ENCODE data around the gene POLR2A. TPM values are rescaled to one million over a fixed set of nuclear protein-coding genes. Genes with fewer than 3 reads are reported as not detected.

POLR2A gene
- total RNA-seq, 1 donor from 2014 or later = 69.5 TPM

- Histone ChIP-seq H3K4me1 (peaks cover 0 to 3% of the 10 kb centered on the region in 2 donors), H3K4me3 (no peak overlapping the region), H3K9me3 (no peaks in the 10 kb centered on the region), H3K27ac (no peak overlapping the region), H3K36me3 (peaks cover 53 to 57% of the 10 kb centered on the region in 2 donors), H3K27me3 (no peaks in the 10 kb centered on the region)
- intact Hi-C loops (cut with DNase I) = no loop called here
- no peak for TF ChIP-seq CTCF (IDR thresholded peaks at IDR 0.05)
- DNase-seq (ENCODE audit: low spot score in 2 of 2) = no peak
Measured at GRCh38 chr17:7495906-7496434, 11.8 kb downstream of the POLR2A start.

GRCh38 chr17:7496470-7497183 is 12.5 kb downstream of the POLR2A start:
- Histone ChIP-seq H3K4me3 (no peak overlapping the region), H3K36me3 (peaks cover 60% of the 10 kb centered on the region in 2 donors), H3K4me1 (peaks cover 0 to 3% of the 10 kb centered on the region in 2 donors), H3K27ac (no peak overlapping the region), H3K27me3 (no peaks in the 10 kb centered on the region), H3K9me3 (no peaks in the 10 kb centered on the region)
- intact Hi-C loops (cut with DNase I) = no loop called here
- no peak for DNase-seq (ENCODE audit: low spot score in 2 of 2)
- no peak for TF ChIP-seq CTCF (IDR thresholded peaks at IDR 0.05)

- Histone ChIP-seq H3K9me3 (no peaks in the 10 kb centered on the region), H3K36me3 (peaks cover 66% of the 10 kb centered on the region in 2 donors), H3K4me3 (no peak overlapping the region), H3K27me3 (no peaks in the 10 kb centered on the region), H3K27ac (no peak overlapping the region), H3K4me1 (peaks cover 0 to 3% of the 10 kb centered on the region in 2 donors)
- no peak for DNase-seq (ENCODE audit: low spot score in 2 of 2)
- intact Hi-C loops (cut with DNase I) = no loop called here
- TF ChIP-seq CTCF (IDR thresholded peaks at IDR 0.05) = no peak
Measured at GRCh38 chr17:7497228-7497627, 13.1 kb downstream of the POLR2A start.

GRCh38 chr17:7497636-7498035 is 13.5 kb downstream of the POLR2A start:
- no peak overlapping the region for H3K4me3 ChIP-seq
- intact Hi-C loops (cut with DNase I) = no loop called here
- no peak overlapping the region for H3K27ac ChIP-seq
- H3K36me3 ChIP-seq = peaks cover 70% of the 10 kb centered on the region in 2 donors
- no peak for TF ChIP-seq CTCF (IDR thresholded peaks at IDR 0.05)
- H3K4me1 ChIP-seq = peaks cover 0 to 3% of the 10 kb centered on the region in 2 donors
- no peaks in the 10 kb centered on the region for H3K27me3 ChIP-seq
- DNase-seq (ENCODE audit: low spot score in 2 of 2) = no peak
- H3K9me3 ChIP-seq = no peaks in the 10 kb centered on the region

- no peak overlapping the region for H3K27ac ChIP-seq
- intact Hi-C loops (cut with DNase I) = no loop called here
- DNase-seq (ENCODE audit: low spot score in 2 of 2) = no peak
- H3K36me3 ChIP-seq = peaks cover 85% of the 10 kb centered on the region in 2 donors
- H3K9me3 ChIP-seq = no peaks in the 10 kb centered on the region
- H3K27me3 ChIP-seq = no peaks in the 10 kb centered on the region
- no peak for TF ChIP-seq CTCF (IDR thresholded peaks at IDR 0.05)
- H3K4me1 ChIP-seq = no peaks in the 10 kb centered on the region
- no peak overlapping the region for H3K4me3 ChIP-seq
Measured at GRCh38 chr17:7499161-7499560, 15.0 kb downstream of the POLR2A start.

Data from ascending aorta (tissue), 2 donors.